ENCODE data around the gene PPOX.

PPOX gene

GRCh38 chr1:161175771-161176453 lies 9.7 kb downstream of the PPOX start:
- H3K23ac ChIP-seq (ENCODE audit: low read length in 2 of 2) = no peak overlapping the region
- peaks cover 19% of the 10 kb centered on the region for H3K4me1 ChIP-seq (ENCODE audit: control insufficient read depth, insufficient read depth, low read depth, low read length)
- no peak overlapping the region for H2AFZ ChIP-seq (ENCODE audit: low read depth, low read length)
- no peak overlapping the region for H2AK5ac ChIP-seq (ENCODE audit: low read length, severe bottlenecking)
- H3K27ac ChIP-seq (ENCODE audit: low read length, poor library complexity, severe bottlenecking) = no peak overlapping the region
- no peak overlapping the region for H3K18ac ChIP-seq (ENCODE audit: low read depth in 1 of 2, low read length in 2 of 2)
- H3K14ac ChIP-seq (ENCODE audit: low read length in 2 of 2) = no peak overlapping the region
- H4K91ac ChIP-seq (ENCODE audit: low read length) = no peak overlapping the region
- no peak overlapping the region for H2BK12ac ChIP-seq (ENCODE audit: low read length in 2 of 2)
- H3K79me1 ChIP-seq (replicated peaks; ENCODE audit: low read length, poor library complexity, severe bottlenecking) = peaks cover 32% of the 10 kb centered on the region
- H2BK120ac ChIP-seq (ENCODE audit: low read depth, low read length) = no peak overlapping the region
- no peaks in the 10 kb centered on the region for H3K9me3 ChIP-seq (ENCODE audit: control insufficient read depth, low read length)
- peak overlapping the region; percentile 96 for H3K9ac ChIP-seq (ENCODE audit: low read length)
- H3K36me3 ChIP-seq (ENCODE audit: control insufficient read depth in 1 of 2, insufficient read depth in 2 of 2, low read depth in 1 of 2, low read length in 2 of 2) = peaks cover 41 to 42% of the 10 kb centered on the region in 2 experiments
- WGBS = 93% methylated on average over 10 of the region's 10 CpGs
- H3K4me2 ChIP-seq (ENCODE audit: low read length, poor library complexity, severe bottlenecking) = peak overlapping the region; percentile 95
- H2BK15ac ChIP-seq (ENCODE audit: low read depth, poor library complexity, severe bottlenecking) = no peak overlapping the region
- no peak overlapping the region for H2BK5ac ChIP-seq (ENCODE audit: low read depth, low read length, poor library complexity, severe bottlenecking)
- DNase-seq = no peak
- H4K8ac ChIP-seq (ENCODE audit: low read length) = no peak overlapping the region
- H3K4ac ChIP-seq (ENCODE audit: low read depth in 1 of 2, low read length in 2 of 2) = no peak overlapping the region
- peak overlapping the region in 1 of 2 experiments; percentile 97 for H3K4me3 ChIP-seq (ENCODE audit: insufficient read depth in 1 of 2, low read depth in 1 of 2, low read length in 2 of 2)
- H3K27me3 ChIP-seq (ENCODE audit: control insufficient read depth in 1 of 2, insufficient read depth in 1 of 2, low read length in 2 of 2) = no peaks in the 10 kb centered on the region

GRCh38 chr1:161176468-161177111 lies 10.4 kb downstream of the PPOX start:
- H4K8ac ChIP-seq (ENCODE audit: low read length) = peak overlapping the region; percentile 10
- peak overlapping the region; percentile 95 for H3K4me2 ChIP-seq (ENCODE audit: low read length, poor library complexity, severe bottlenecking)
- peak overlapping the region in 1 of 2 experiments; percentile 48 for H2BK12ac ChIP-seq (ENCODE audit: low read length in 2 of 2)
- H3K79me1 ChIP-seq (replicated peaks; ENCODE audit: low read length, poor library complexity, severe bottlenecking) = peaks cover 28% of the 10 kb centered on the region
- WGBS = 35% methylated on average over 10 of the region's 17 CpGs
- no peak for DNase-seq
- H4K91ac ChIP-seq (ENCODE audit: low read length) = peak overlapping the region; percentile 0
- peak overlapping the region in 1 of 2 experiments; percentile 84 for H3K23ac ChIP-seq (ENCODE audit: low read length in 2 of 2)
- peak overlapping the region; percentile 96 for H3K9ac ChIP-seq (ENCODE audit: low read length)
- no peak overlapping the region for H2BK15ac ChIP-seq (ENCODE audit: low read depth, poor library complexity, severe bottlenecking)
- H3K36me3 ChIP-seq (ENCODE audit: control insufficient read depth in 1 of 2, insufficient read depth in 2 of 2, low read depth in 1 of 2, low read length in 2 of 2) = peaks cover 34 to 36% of the 10 kb centered on the region in 2 experiments
- no peak overlapping the region for H2AK5ac ChIP-seq (ENCODE audit: low read length, severe bottlenecking)
- no peak overlapping the region for H2BK120ac ChIP-seq (ENCODE audit: low read depth, low read length)
- H3K27me3 ChIP-seq (ENCODE audit: control insufficient read depth in 1 of 2, insufficient read depth in 1 of 2, low read length in 2 of 2) = no peaks in the 10 kb centered on the region
- H3K18ac ChIP-seq (ENCODE audit: low read depth in 1 of 2, low read length in 2 of 2) = peak overlapping the region; percentile 78 to 93
- peak overlapping the region; percentile 45 to 61 for H3K4ac ChIP-seq (ENCODE audit: low read depth in 1 of 2, low read length in 2 of 2)
- H2AFZ ChIP-seq (ENCODE audit: low read depth, low read length) = peak overlapping the region; percentile 16
- H3K14ac ChIP-seq (ENCODE audit: low read length in 2 of 2) = peak overlapping the region in 1 of 2 experiments; percentile 82
- H3K27ac ChIP-seq (ENCODE audit: low read length, poor library complexity, severe bottlenecking) = no peak overlapping the region
- H3K4me3 ChIP-seq (ENCODE audit: insufficient read depth in 1 of 2, low read depth in 1 of 2, low read length in 2 of 2) = peak overlapping the region; percentile 80 to 97
- H2BK5ac ChIP-seq (ENCODE audit: low read depth, low read length, poor library complexity, severe bottlenecking) = no peak overlapping the region
- H3K4me1 ChIP-seq (ENCODE audit: control insufficient read depth, insufficient read depth, low read depth, low read length) = peaks cover 19% of the 10 kb centered on the region
- H3K9me3 ChIP-seq (ENCODE audit: control insufficient read depth, low read length) = no peaks in the 10 kb centered on the region

- Histone ChIP-seq H3K9me3 (ENCODE audit: control insufficient read depth, low read length) (no peaks in the 10 kb centered on the region), H3K27ac (ENCODE audit: low read length, poor library complexity, severe bottlenecking) (no peak within 1 kb of the TSS), H2AFZ (ENCODE audit: low read depth, low read length) (peak within 1 kb of the TSS; percentile 88), H3K36me3 (ENCODE audit: control insufficient read depth in 1 of 2, insufficient read depth in 2 of 2, low read depth in 1 of 2, low read length in 2 of 2) (peaks cover 27 to 29% of the 10 kb centered on the region in 2 experiments), H3K9ac (ENCODE audit: low read length) (peak within 1 kb of the TSS; percentile 96), H3K4me1 (ENCODE audit: control insufficient read depth, insufficient read depth, low read depth, low read length) (peaks cover 19% of the 10 kb centered on the region), H3K18ac (ENCODE audit: low read depth in 1 of 2, low read length in 2 of 2) (peak within 1 kb of the TSS; percentile 78 to 93), H3K79me1 (replicated peaks; ENCODE audit: low read length, poor library complexity, severe bottlenecking) (peaks cover 22% of the 10 kb centered on the region), H4K8ac (ENCODE audit: low read length) (peak within 1 kb of the TSS; percentile 83), H3K27me3 (ENCODE audit: control insufficient read depth in 1 of 2, insufficient read depth in 1 of 2, low read length in 2 of 2) (no peaks in the 10 kb centered on the region), H3K4me2 (ENCODE audit: low read length, poor library complexity, severe bottlenecking) (peak within 1 kb of the TSS; percentile 95), H3K23ac (ENCODE audit: low read length in 2 of 2) (peak within 1 kb of the TSS in 1 of 2 experiments; percentile 84), H2AK5ac (ENCODE audit: low read length, severe bottlenecking) (no peak within 1 kb of the TSS), H3K4me3 (ENCODE audit: insufficient read depth in 1 of 2, low read depth in 1 of 2, low read length in 2 of 2) (peak within 1 kb of the TSS; percentile 80 to 97), H3K4ac (ENCODE audit: low read depth in 1 of 2, low read length in 2 of 2) (peak within 1 kb of the TSS; percentile 61 to 71), H2BK15ac (ENCODE audit: low read depth, poor library complexity, severe bottlenecking) (peak within 1 kb of the TSS; percentile 95), H4K91ac (ENCODE audit: low read length) (peak within 1 kb of the TSS; percentile 71), H2BK5ac (ENCODE audit: low read depth, low read length, poor library complexity, severe bottlenecking) (no peak within 1 kb of the TSS), H3K14ac (ENCODE audit: low read length in 2 of 2) (peak within 1 kb of the TSS in 1 of 2 experiments; percentile 82), H2BK120ac (ENCODE audit: low read depth, low read length) (peak within 1 kb of the TSS; percentile 21), H2BK12ac (ENCODE audit: low read length in 2 of 2) (peak within 1 kb of the TSS; percentile 48 to 52)
- peak; percentile 81 for DNase-seq
- WGBS = 2% methylated on average over 50 of the region's 50 CpGs
Observed at GRCh38 chr1:161177112-161177935, 11.1 kb downstream of the PPOX start, which contains the start of gene B4GALT3. TSS of gene B4GALT3 (minus strand) at chr1:161177507. CDS start at chr1:161176060, 1,447 bp downstream.
